ENCODE data around the gene NT5C2.

NT5C2 gene

GRCh38 chr10:103111031-103111917 lies 81.8 kb downstream of the NT5C2 start:
- DNase-seq (ENCODE audit: low spot score): peak; percentile 42
- TF ChIP-seq CTCF (IDR thresholded peaks at IDR 0.05; ENCODE audit: extremely low read depth, insufficient read depth, missing control alignments): no peak
- in situ Hi-C loops (cut with MboI; ENCODE audit: low pct_unique_long_range_greater_than_20kb, low sequenced_read_pairs, unreplicated experiment): no loop called here

GRCh38 chr10:103110407-103110806 lies 82.7 kb downstream of the NT5C2 start:
- TF ChIP-seq CTCF (IDR thresholded peaks at IDR 0.05; ENCODE audit: extremely low read depth, insufficient read depth, missing control alignments): no peak
- DNase-seq (ENCODE audit: low spot score): no peak
- in situ Hi-C loops (cut with MboI; ENCODE audit: low pct_unique_long_range_greater_than_20kb, low sequenced_read_pairs, unreplicated experiment): no loop called here

DNA sequence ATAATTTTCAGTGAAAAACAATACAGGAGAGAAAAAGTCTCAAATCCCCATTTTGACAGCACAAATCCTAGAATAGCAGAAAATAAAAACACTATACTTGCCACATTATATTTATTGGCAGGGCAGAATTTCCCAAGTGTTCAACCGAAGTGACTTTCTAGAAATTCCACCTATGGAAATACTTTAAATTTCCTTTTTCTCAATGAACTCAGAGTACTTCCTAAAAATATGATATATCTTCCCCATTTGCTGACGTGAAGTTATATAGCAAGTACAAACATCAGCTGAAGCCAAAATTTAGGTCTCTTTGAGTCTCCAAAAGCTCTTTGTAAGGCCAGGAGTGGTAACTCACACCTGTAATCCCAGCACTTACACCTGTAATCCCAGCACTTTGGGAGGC lies 83.3 kb downstream of the NT5C2 start:
- TF ChIP-seq CTCF (IDR thresholded peaks at IDR 0.05; ENCODE audit: extremely low read depth, insufficient read depth, missing control alignments): no peak
- no peak for DNase-seq (ENCODE audit: low spot score)
- in situ Hi-C loops (cut with MboI; ENCODE audit: low pct_unique_long_range_greater_than_20kb, low sequenced_read_pairs, unreplicated experiment): no loop called here

GRCh38 chr10:103106539-103106938 lies 86.5 kb downstream of the NT5C2 start:
- DNase-seq (ENCODE audit: low spot score): no peak
- no peak for TF ChIP-seq CTCF (IDR thresholded peaks at IDR 0.05; ENCODE audit: extremely low read depth, insufficient read depth, missing control alignments)
- in situ Hi-C loops (cut with MboI; ENCODE audit: low pct_unique_long_range_greater_than_20kb, low sequenced_read_pairs, unreplicated experiment): no loop called here

GRCh38 chr10:103105462-103105861 lies 87.6 kb downstream of the NT5C2 start:
- in situ Hi-C loops (cut with MboI; ENCODE audit: low pct_unique_long_range_greater_than_20kb, low sequenced_read_pairs, unreplicated experiment): no loop called here
- DNase-seq (ENCODE audit: low spot score): no peak
- no peak for TF ChIP-seq CTCF (IDR thresholded peaks at IDR 0.05; ENCODE audit: extremely low read depth, insufficient read depth, missing control alignments)

DNA sequence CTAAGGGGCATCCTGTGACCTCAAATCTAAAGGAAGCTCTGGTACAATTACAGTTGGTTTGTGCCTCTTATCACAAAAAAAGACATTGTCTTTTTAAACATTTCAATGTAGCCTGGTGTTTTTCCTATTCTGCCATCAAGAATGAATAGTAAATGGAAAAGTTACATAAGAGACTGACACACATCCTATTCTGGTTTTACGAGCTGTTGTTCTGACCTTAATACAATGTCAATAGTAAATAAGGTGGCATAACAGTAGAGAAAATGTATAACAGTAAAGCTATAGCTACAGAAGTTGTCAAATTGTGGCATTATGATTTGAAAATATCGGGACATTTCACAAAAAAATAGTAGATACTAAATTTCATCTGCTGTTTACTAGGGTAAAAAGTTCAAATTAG lies 88.4 kb downstream of the NT5C2 start:
- in situ Hi-C loops (cut with MboI; ENCODE audit: low pct_unique_long_range_greater_than_20kb, low sequenced_read_pairs, unreplicated experiment): no loop called here
- no peak for TF ChIP-seq CTCF (IDR thresholded peaks at IDR 0.05; ENCODE audit: extremely low read depth, insufficient read depth, missing control alignments)
- DNase-seq (ENCODE audit: low spot score): no peak

Measured in GM13977 (cell line).